ENCODE data around the gene FES.
A peak's percentile ranks its signal among the peaks of the same experiment; 100 is the strongest.
"Not testable (repeated sequence)": the region's sequence is repeated elsewhere in the genome, so short reads cannot be mapped to it uniquely, and the experiment has no call there.

FES gene

GRCh38 chr15:90883976-90884718, at the start of gene FES:
TSS of gene FES (plus strand) at chr15:90884504. CDS start at chr15:90885046, 542 bp downstream.
- no peak for DNase-seq

GRCh38 chr15:90834626-90835025, 49.7 kb upstream of the FES start:
- no peak for DNase-seq

- no peak for DNase-seq
Measured at GRCh38 chr15:90836296-90836871, 47.9 kb upstream of the FES start.

GRCh38 chr15:90837094-90837493, 47.2 kb upstream of the FES start:
- peak; percentile 36 to 37 for DNase-seq

GRCh38 chr15:90838139-90838538, 46.2 kb upstream of the FES start:
- DNase-seq, result peak; percentile 76 to 84

GRCh38 chr15:90838544-90838943, 45.8 kb upstream of the FES start:
- DNase-seq, result no peak

- peak in 1 of 2 donors; percentile 44 for DNase-seq
Measured at GRCh38 chr15:90839187-90840071, 44.9 kb upstream of the FES start.

- no peak for DNase-seq
Measured at GRCh38 chr15:90840157-90840855, 44.0 kb upstream of the FES start.

- no peak for DNase-seq
Measured at GRCh38 chr15:90840954-90841353, 43.4 kb upstream of the FES start.

GRCh38 chr15:90844696-90845095, 39.6 kb upstream of the FES start:
- no peak for DNase-seq

GRCh38 chr15:90845201-90845949, 38.9 kb upstream of the FES start:
- peak in 1 of 2 donors; percentile 55 for DNase-seq

GRCh38 chr15:90849424-90849823, 34.9 kb upstream of the FES start:
- DNase-seq, result not testable (repeated sequence)

- DNase-seq, result no peak
Measured at GRCh38 chr15:90851114-90851513, 33.2 kb upstream of the FES start.

GRCh38 chr15:90851940-90852339, 32.4 kb upstream of the FES start:
- DNase-seq, result no peak

- DNase-seq, result no peak
Measured at GRCh38 chr15:90855139-90855538, 29.2 kb upstream of the FES start.

GRCh38 chr15:90857337-90857736, 27.0 kb upstream of the FES start:
- DNase-seq, result no peak

- no peak for DNase-seq
Measured at GRCh38 chr15:90857883-90858443, 26.3 kb upstream of the FES start.

GRCh38 chr15:90859234-90860131, 24.8 kb upstream of the FES start:
- DNase-seq, result no peak

GRCh38 chr15:90860450-90860849, 23.9 kb upstream of the FES start:
- DNase-seq, result no peak

GRCh38 chr15:90860942-90861675, 23.2 kb upstream of the FES start:
- DNase-seq, result no peak

All from stimulated activated CD4-positive, alpha-beta T cell treated with anti-CD3 and anti-CD28 coated beads, Interleukin-2, amount 100 ng/mL, for 48 hours (primary cell).